HepG2 (cell line): ENCODE data around the gene STXBP2. TPM values are rescaled to one million over a fixed set of nuclear protein-coding genes. Genes with fewer than 3 reads are reported as not detected.

Experiments used
- ARNTL ChIP-seq: sonication (generic); formaldehyde crosslinking; IDR thresholded peaks from 2 replicates; pipeline ENCODE4 v1.4.0; 2020; ENCODE audit warnings: mild to moderate bottlenecking, missing genetic modification reagents
- CHCHD3 ChIP-seq: sonication (generic); formaldehyde crosslinking; IDR thresholded peaks from 2 replicates; pipeline ENCODE4 v1.8.0; 2022; ENCODE audit warnings: mild to moderate bottlenecking, missing genetic modification reagents, moderate library complexity
- ETS1 ChIP-seq: sonication (generic); formaldehyde crosslinking; IDR thresholded peaks from 2 replicates; pipeline ENCODE4 v1.4.0; 2020; ENCODE audit warnings: missing genetic modification reagents
- HDAC2 ChIP-seq: sonication (generic); formaldehyde crosslinking; IDR thresholded peaks from 2 replicates; pipeline ENCODE4 v1.4.0; 2020; ENCODE audit warnings: missing genetic modification reagents
- KLF9 ChIP-seq: IDR thresholded peaks from 2 replicates; pipeline ENCODE4 v1.6.1; 2016; ENCODE audit warnings: low read depth
- MTA3 ChIP-seq: sonication (generic); formaldehyde crosslinking; IDR thresholded peaks from 2 replicates; pipeline ENCODE4 v1.4.0; 2020; ENCODE audit warnings: missing genetic modification reagents
- MTF1 ChIP-seq: sonication (generic); formaldehyde crosslinking; IDR thresholded peaks from 2 replicates; pipeline ENCODE4 v1.5.0; 2020; ENCODE audit warnings: missing genetic modification reagents
- MYPOP ChIP-seq: sonication (generic); formaldehyde crosslinking; IDR thresholded peaks from 2 replicates; pipeline ENCODE4 v1.8.1; 2023; ENCODE audit warnings: mild to moderate bottlenecking, moderate library complexity, missing genetic modification reagents
- PRDM4 ChIP-seq: sonication (generic); formaldehyde crosslinking; IDR thresholded peaks from 2 replicates; pipeline ENCODE4 v1.9.0; 2021; ENCODE audit warnings: missing genetic modification reagents, borderline replicate concordance
- RFX1 ChIP-seq: fragments of 450-650 bp; IDR thresholded peaks from 2 replicates; pipeline ENCODE4 v1.6.1; 2017
- SNAPC2 ChIP-seq: sonication (generic); formaldehyde crosslinking; IDR thresholded peaks from 2 replicates; pipeline ENCODE4 v1.8.1; 2022; ENCODE audit warnings: mild to moderate bottlenecking, missing genetic modification reagents
- ZBTB3 ChIP-seq: sonication (generic); formaldehyde crosslinking; IDR thresholded peaks from 2 replicates; pipeline ENCODE4 v1.4.0; 2020; ENCODE audit warnings: low read depth, mild to moderate bottlenecking, moderate library complexity, missing genetic modification reagents, borderline replicate concordance
- ZNF17 ChIP-seq: sonication (generic); formaldehyde crosslinking; IDR thresholded peaks from 2 replicates; pipeline ENCODE4 v1.5.0; 2020; ENCODE audit warnings: mild to moderate bottlenecking, missing genetic modification reagents
- ZNF274 ChIP-seq: sonication (generic); formaldehyde crosslinking; IDR thresholded peaks from 2 replicates; pipeline ENCODE4 v1.5.1; 2020; ENCODE audit warnings: mild to moderate bottlenecking, missing genetic modification reagents
- ZNF350 ChIP-seq: sonication (generic); formaldehyde crosslinking; IDR thresholded peaks from 2 replicates; pipeline ENCODE4 v1.4.0; 2020; ENCODE audit warnings: mild to moderate bottlenecking, low read depth, missing genetic modification reagents, borderline replicate concordance
- ZNF703 ChIP-seq: sonication (generic); formaldehyde crosslinking; IDR thresholded peaks from 2 replicates; pipeline ENCODE4 v1.5.1; 2020; ENCODE audit warnings: missing genetic modification reagents, mild to moderate bottlenecking, moderate library complexity, borderline replicate concordance
- ZNF710 ChIP-seq: sonication (generic); formaldehyde crosslinking; IDR thresholded peaks from 2 replicates; pipeline ENCODE4 v1.5.0; 2020; ENCODE audit warnings: mild to moderate bottlenecking, missing genetic modification reagents, borderline replicate concordance
- ZNF75D ChIP-seq: sonication (generic); formaldehyde crosslinking; IDR thresholded peaks from 2 replicates; pipeline ENCODE4 v1.8.1; 2023; ENCODE audit warnings: missing genetic modification reagents, mild to moderate bottlenecking, borderline replicate concordance
- ZNF788 ChIP-seq: sonication (generic); formaldehyde crosslinking; IDR thresholded peaks from 2 replicates; pipeline ENCODE4 v1.5.0; 2020; ENCODE audit warnings: mild to moderate bottlenecking, missing genetic modification reagents, borderline replicate concordance
- ZNF879 ChIP-seq: sonication (generic); formaldehyde crosslinking; IDR thresholded peaks from 2 replicates; pipeline ENCODE4 v1.8.1; 2023; ENCODE audit warnings: missing genetic modification reagents
- polyA plus RNA-seq, 8 experiments: library from polyadenylated mRNA; depleted of rRNA in 3 of 8; stranded (reverse) in 7 of 8; unstranded in 1 of 8; fragments of >200 nt; fragmentation: Illumina TruSeq in 4 of 8; extraction: Trizol in 4 of 8; gene quantifications; 2 replicates each; pipeline versions ENCODE4 v1.2.1 to v1.2.3, GENCODE V29; 2011 to 2016; ENCODE audit warnings: low read depth in 4 of 8, missing spikeins in 1 of 8, mixed read lengths in 1 of 8; ENCODE audit not compliant: insufficient read depth in 1 of 8
- total RNA-seq, 5 experiments: library from RNA; depleted of rRNA; stranded (reverse); fragments of >200 nt; fragmentation: Illumina TruSeq; extraction: Trizol; gene quantifications; 2 replicates each; pipeline ENCODE4 v1.2.3, GENCODE V29; 2016; ENCODE audit warnings: low read depth in 1 of 5
- TF ChIP-seq, protein P1 (sequence below): sonication (generic); formaldehyde crosslinking; IDR thresholded peaks from 2 replicates; pipeline ENCODE4 v1.8.1; 2023; ENCODE audit warnings: mild to moderate bottlenecking, missing genetic modification reagents

STXBP2 gene
- total and polyA plus RNA-seq, 2 of the 13 experiments (the other 11 are each of a cell fraction or from before 2014, with no cell fraction given) = 22.8 to 40.1 TPM

GRCh38 chr19:7636691-7637373 is at the start of gene STXBP2 (continued):
- TF ChIP-seq, protein P1, sequence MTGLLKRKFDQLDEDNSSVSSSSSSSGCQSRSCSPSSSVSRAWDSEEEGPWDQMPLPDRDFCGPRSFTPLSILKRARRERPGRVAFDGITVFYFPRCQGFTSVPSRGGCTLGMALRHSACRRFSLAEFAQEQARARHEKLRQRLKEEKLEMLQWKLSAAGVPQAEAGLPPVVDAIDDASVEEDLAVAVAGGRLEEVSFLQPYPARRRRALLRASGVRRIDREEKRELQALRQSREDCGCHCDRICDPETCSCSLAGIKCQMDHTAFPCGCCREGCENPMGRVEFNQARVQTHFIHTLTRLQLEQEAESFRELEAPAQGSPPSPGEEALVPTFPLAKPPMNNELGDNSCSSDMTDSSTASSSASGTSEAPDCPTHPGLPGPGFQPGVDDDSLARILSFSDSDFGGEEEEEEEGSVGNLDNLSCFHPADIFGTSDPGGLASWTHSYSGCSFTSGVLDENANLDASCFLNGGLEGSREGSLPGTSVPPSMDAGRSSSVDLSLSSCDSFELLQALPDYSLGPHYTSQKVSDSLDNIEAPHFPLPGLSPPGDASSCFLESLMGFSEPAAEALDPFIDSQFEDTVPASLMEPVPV (CRISPR knock-in tag) = peak; percentile 85
- no peak; the same call in 1 of the 2 replicates for TF ChIP-seq ZBTB3
- 0 out of 2 replicates have a peak, but pooled peaks have one; percentile 54 for TF ChIP-seq ETS1 (CRISPR knock-in tag)
- TF ChIP-seq SNAPC2 = 0 out of 2 replicates have a peak, but pooled peaks have one; percentile 63
- TF ChIP-seq MTF1 (CRISPR knock-in tag) = no peak
- TF ChIP-seq ZNF274 (CRISPR knock-in tag) = no peak
- TF ChIP-seq ZNF710 (CRISPR knock-in tag) = no peak
- peak; percentile 75; the same call in 1 of the 2 replicates for TF ChIP-seq ZNF788 (CRISPR knock-in tag)
- no peak for TF ChIP-seq ZNF879
- TF ChIP-seq MTA3 (CRISPR knock-in tag) = no peak
- no peak for TF ChIP-seq MYPOP (CRISPR knock-in tag)
- TF ChIP-seq PRDM4 (CRISPR knock-in tag) = no peak
- peak; percentile 74 for TF ChIP-seq ARNTL (CRISPR knock-in tag)
- TF ChIP-seq ZNF350 = no peak
- TF ChIP-seq KLF9 (CRISPR knock-in tag) = no peak
- no peak for TF ChIP-seq ZNF75D (CRISPR knock-in tag)
- TF ChIP-seq RFX1 = no peak
- TF ChIP-seq HDAC2 = peak; percentile 17; the same call in 1 of the 2 replicates
- TF ChIP-seq ZNF703 (CRISPR knock-in tag) = no peak
- peak; percentile 94; the same call in 1 of the 2 replicates for TF ChIP-seq CHCHD3
- TF ChIP-seq ZNF17 = no peak
